ENCODE data around the gene BMF.
"Not testable (repeated sequence)": the region's sequence is repeated elsewhere in the genome, so short reads cannot be mapped to it uniquely, and the experiment has no call there.

Gene BMF

GRCh38 chr15:40108855-40109735, at the start of gene BMF:
Gene BMF (minus strand): TSS chr15:40108879. CDS start chr15:40106086, 2,793 bp downstream.
- peak within 1 kb of the TSS; percentile 70 to 84 for H3K4me3 ChIP-seq (replicated peaks in 1 of 2; ENCODE audit: low read depth in 2 of 2, low read length in 2 of 2)
- peak; percentile 99 to 100 for DNase-seq (ENCODE audit: low read depth in 2 of 2)
- peak; percentile 25 for TF ChIP-seq CTCF (IDR thresholded peaks at IDR 0.05; ENCODE audit: low read depth, low read length)

GRCh38 chr15:40157778-40158447, 49.2 kb upstream of the BMF start:
- no peak for DNase-seq (ENCODE audit: low read depth in 2 of 2)
- no peak overlapping the region for H3K4me3 ChIP-seq (replicated peaks in 1 of 2; ENCODE audit: low read depth in 2 of 2, low read length in 2 of 2)
- no peak for TF ChIP-seq CTCF (IDR thresholded peaks at IDR 0.05; ENCODE audit: low read depth, low read length)

- DNase-seq (ENCODE audit: low read depth in 2 of 2), result no peak
- no peak overlapping the region for H3K4me3 ChIP-seq (replicated peaks in 1 of 2; ENCODE audit: low read depth in 2 of 2, low read length in 2 of 2)
- no peak for TF ChIP-seq CTCF (IDR thresholded peaks at IDR 0.05; ENCODE audit: low read depth, low read length)
Observed at GRCh38 chr15:40155270-40155910, 46.7 kb upstream of the BMF start.

- DNase-seq (ENCODE audit: low read depth in 2 of 2); H3K4me3 ChIP-seq (replicated peaks in 1 of 2; ENCODE audit: low read depth in 2 of 2, low read length in 2 of 2): not testable (repeated sequence)
Observed at GRCh38 chr15:40154821-40155220, 46.1 kb upstream of the BMF start.

GRCh38 chr15:40151991-40152390, 43.3 kb upstream of the BMF start:
- no peak for TF ChIP-seq CTCF (IDR thresholded peaks at IDR 0.05; ENCODE audit: low read depth, low read length)
- no peak overlapping the region for H3K4me3 ChIP-seq (replicated peaks in 1 of 2; ENCODE audit: low read depth in 2 of 2, low read length in 2 of 2)
- no peak for DNase-seq (ENCODE audit: low read depth in 2 of 2)

GRCh38 chr15:40151499-40151898, 42.8 kb upstream of the BMF start:
- no peak for TF ChIP-seq CTCF (IDR thresholded peaks at IDR 0.05; ENCODE audit: low read depth, low read length)
- no peak overlapping the region for H3K4me3 ChIP-seq (replicated peaks in 1 of 2; ENCODE audit: low read depth in 2 of 2, low read length in 2 of 2)
- no peak for DNase-seq (ENCODE audit: low read depth in 2 of 2)

Data from cardiac fibroblast (primary cell).